K562 (cell line): ENCODE data around the gene TRIM45. TPM values are rescaled to one million over a fixed set of nuclear protein-coding genes. Genes with fewer than 3 reads are reported as not detected.

Experiments used
- BRF1 ChIP-seq: IDR thresholded peaks from 3 replicates; pipeline ENCODE4 v1.6.1; 2011; ENCODE audit warnings: borderline replicate concordance, mild to moderate bottlenecking; ENCODE audit not compliant: insufficient read length; ENCODE audit errors: extremely low read depth
- CHD4 ChIP-seq: fragments of 200-600 bp; sonication (generic); IDR thresholded peaks from 3 replicates; pipeline ENCODE4 v1.6.1; 2012; ENCODE audit warnings: low read depth, mild to moderate bottlenecking, mixed read lengths, low read length, inconsistent platforms; ENCODE audit not compliant: insufficient read depth, insufficient replicate concordance, poor library complexity, severe bottlenecking
- CREB1 ChIP-seq, 2 experiments: sonication (generic) in 1 of 2; formaldehyde crosslinking in 1 of 2; IDR thresholded peaks; 2 replicates each; pipeline versions ENCODE4 v1.6.1 to v1.8.0; 2012 to 2022; ENCODE audit warnings: inconsistent platforms in 1 of 2, mild to moderate bottlenecking in 1 of 2, missing genetic modification reagents in 1 of 2, moderate library complexity in 1 of 2
- E2F6 ChIP-seq, 2 experiments: IDR thresholded peaks; 2 replicates each; pipeline ENCODE4 v1.6.1; 2011; ENCODE audit warnings: borderline replicate concordance in 1 of 2, control low read depth in 1 of 2, low read depth in 1 of 2, low read length in 1 of 2, mild to moderate bottlenecking in 1 of 2, mixed read lengths in 1 of 2, moderate library complexity in 1 of 2; ENCODE audit not compliant: insufficient read depth in 1 of 2, insufficient read length in 1 of 2, poor library complexity in 1 of 2, severe bottlenecking in 1 of 2; ENCODE audit errors: extremely low read depth in 1 of 2
- ESRRA ChIP-seq: fragments of 450-650 bp; IDR thresholded peaks from 2 replicates; pipeline ENCODE4 v1.6.1; 2014; ENCODE audit warnings: low read depth, mild to moderate bottlenecking, moderate library complexity, borderline replicate concordance
- ETS1 ChIP-seq: conservative IDR thresholded peaks from 2 replicates; pipeline ENCODE4 v1.6.1; 2011; ENCODE audit warnings: low read depth, mild to moderate bottlenecking, low read length; ENCODE audit not compliant: control insufficient read depth
- FOS ChIP-seq: IDR thresholded peaks from 3 replicates; pipeline ENCODE4 v1.6.1; 2011; ENCODE audit not compliant: insufficient read length; ENCODE audit errors: extremely low read depth
- FOXP1 ChIP-seq: sonication (generic); formaldehyde crosslinking; IDR thresholded peaks from 2 replicates; pipeline ENCODE4 v1.8.0; 2022; ENCODE audit warnings: mild to moderate bottlenecking, missing genetic modification reagents
- HDAC1 ChIP-seq, 2 experiments: fragments of 450-650 bp; IDR thresholded peaks; 2 replicates each; pipeline ENCODE4 v1.6.1; 2016 to 2017; ENCODE audit warnings: inconsistent platforms in 1 of 2, mild to moderate bottlenecking in 1 of 2, moderate library complexity in 1 of 2
- HMGN3 ChIP-seq: IDR thresholded peaks from 2 replicates; pipeline ENCODE4 v1.6.1; 2011; ENCODE audit warnings: borderline replicate concordance, low read depth, mild to moderate bottlenecking, mixed read lengths, low read length; ENCODE audit not compliant: insufficient read length; ENCODE audit errors: extremely low read depth
- NCOA1 ChIP-seq: fragments of 450-650 bp; IDR thresholded peaks from 2 replicates; pipeline ENCODE4 v1.6.1; 2016; ENCODE audit warnings: low read depth
- NFXL1 ChIP-seq: fragments of 450-650 bp; formaldehyde crosslinking; IDR thresholded peaks from 2 replicates; pipeline ENCODE4 v1.4.0; 2021; ENCODE audit warnings: mild to moderate bottlenecking
- SNRNP70 ChIP-seq: fragments of 200-400 bp; formaldehyde crosslinking; optimal IDR thresholded peaks from 2 replicates; pipeline ENCODE3; 2017; ENCODE audit warnings: low read depth, low read length
- TCF15 ChIP-seq: fragments of 250-450 bp; sonication (Bioruptor Pico); IDR thresholded peaks from 2 replicates; pipeline ENCODE4 v1.8.0; 2022; ENCODE audit warnings: moderate library complexity, mild to moderate bottlenecking, inconsistent platforms
- ZBTB5 ChIP-seq: fragments of 450-650 bp; IDR thresholded peaks from 2 replicates; pipeline ENCODE4 v1.6.1; 2017; ENCODE audit warnings: antibody characterized with exemption
- ZC3H11A ChIP-seq: IDR thresholded peaks from 2 replicates; pipeline ENCODE4 v1.6.1; 2012; ENCODE audit warnings: low read depth, low read length, improper control_type of control experiment
- ZNF436 ChIP-seq: fragments of 250-450, 450-650 bp; sonication (Bioruptor Pico); formaldehyde crosslinking; IDR thresholded peaks from 2 replicates; pipeline ENCODE4 v1.7.0; 2020; ENCODE audit warnings: mild to moderate bottlenecking
- ZNF449 ChIP-seq: fragments of 250-450 bp; sonication (Bioruptor Pico); IDR thresholded peaks from 2 replicates; pipeline ENCODE4 v1.8.0; 2022; ENCODE audit warnings: moderate library complexity, mild to moderate bottlenecking, inconsistent platforms
- polyA plus RNA-seq, 8 experiments: library from polyadenylated mRNA; depleted of rRNA in 4 of 8; stranded (reverse) in 5 of 8; unstranded in 3 of 8; fragments of >200 nt; fragmentation: Nextera tagmentation in 2 of 8; fragmentation: Illumina TruSeq in 1 of 8; extraction: Ambion mirVana in 2 of 8; extraction: Trizol in 1 of 8; gene quantifications; 2 replicates each; pipeline versions ENCODE4 v1.2.1 to v1.2.3, GENCODE V29; 2011 to 2014; ENCODE audit warnings: inconsistent platforms in 1 of 8, missing spikeins in 1 of 8
- total RNA-seq, 7 experiments: library from RNA; depleted of rRNA in 6 of 7; stranded (reverse); fragments of >200 nt in 6 of 7; fragmentation: Illumina TruSeq in 2 of 7; extraction: Trizol in 2 of 7; gene quantifications; 2 replicates each; pipeline versions ENCODE4 v1.2.1 to v1.2.3, GENCODE V29; 2011 to 2021; ENCODE audit warnings: low replicate concordance in 1 of 7

TRIM45 gene
- total and polyA plus RNA-seq, 9 of the 15 experiments (the other 6 are each of a cell fraction or from before 2014, with no cell fraction given), result 1.9 to 6.2 (median 3.6) TPM

- TF ChIP-seq ZNF449 (no peak), HMGN3 (peak; percentile 24), FOXP1 (CRISPR knock-in tag) (no peak), SNRNP70 (no peak), CHD4 (no peak), HDAC1 (IDR thresholded peaks at IDR 0.05) (no peak), ZBTB5 (no peak), NCOA1 (no peak), FOS (peak; percentile 88), CREB1 (IDR thresholded peaks at IDR 0.05) (peak; percentile 40), CREB1 (CRISPR knock-in tag; IDR thresholded peaks at IDR 0.05) (peak; percentile 54), ZNF436 (CRISPR knock-in tag) (no peak), E2F6 (IDR thresholded peaks at IDR 0.05; ENCODE audit: borderline replicate concordance in 1 of 2, extremely low read depth in 1 of 2, insufficient read depth in 1 of 2, insufficient read length in 1 of 2, low read depth in 1 of 2, low read length in 1 of 2, poor library complexity in 1 of 2, severe bottlenecking in 1 of 2) (peak; percentile 96), ESRRA (peak; percentile 24; the same call in 1 of the 2 replicates), ZC3H11A (no peak), TCF15 (no peak), ETS1 (no peak; the same call in 1 of the 2 replicates), NFXL1 (CRISPR knock-in tag) (no peak), BRF1 (no peak)
These were observed at the start of gene TRIM45 (continued) for GRCh38 chr1:117121589-117122329.
